ENCODE results near the gene LZTFL1.
"Not testable (repeated sequence)": the region's sequence is repeated elsewhere in the genome, so short reads cannot be mapped to it uniquely, and the experiment has no call there.

Gene LZTFL1

GRCh38 chr3:45864760-45865519, 23.0 kb upstream of the LZTFL1 start:
- DNase-seq (ENCODE audit: low read depth) = no peak

GRCh38 chr3:45861043-45861719, 19.3 kb upstream of the LZTFL1 start:
- no peak for DNase-seq (ENCODE audit: low read depth)

- no peak for DNase-seq (ENCODE audit: low read depth)
Observed at GRCh38 chr3:45860481-45860880, 18.6 kb upstream of the LZTFL1 start.

GRCh38 chr3:45858809-45859543, 17.1 kb upstream of the LZTFL1 start:
- DNase-seq (ENCODE audit: low read depth) = no peak

GRCh38 chr3:45857024-45857423, 15.1 kb upstream of the LZTFL1 start:
- not testable (repeated sequence) for DNase-seq (ENCODE audit: low read depth)

GRCh38 chr3:45856323-45856722, 14.4 kb upstream of the LZTFL1 start:
- not testable (repeated sequence) for DNase-seq (ENCODE audit: low read depth)

- no peak for DNase-seq (ENCODE audit: low read depth)
Observed at GRCh38 chr3:45852828-45853227, 10.9 kb upstream of the LZTFL1 start.

GRCh38 chr3:45848392-45848791, 6.5 kb upstream of the LZTFL1 start:
- DNase-seq (ENCODE audit: low read depth) = no peak

- no peak for DNase-seq (ENCODE audit: low read depth)
Observed at GRCh38 chr3:45844616-45845015, 2.7 kb upstream of the LZTFL1 start.

- DNase-seq (ENCODE audit: low read depth) = no peak
Observed at GRCh38 chr3:45842851-45843625, 1.1 kb upstream of the LZTFL1 start.

- DNase-seq (ENCODE audit: low read depth) = no peak
Observed at GRCh38 chr3:45841420-45841756, 531 bp downstream of the LZTFL1 start.

- DNase-seq (ENCODE audit: low read depth) = no peak
Observed at GRCh38 chr3:45838466-45838865, 3.5 kb downstream of the LZTFL1 start.

GRCh38 chr3:45832699-45833098, 9.2 kb downstream of the LZTFL1 start:
- DNase-seq (ENCODE audit: low read depth) = no peak

GRCh38 chr3:45830121-45830520, 11.8 kb downstream of the LZTFL1 start:
- no peak for DNase-seq (ENCODE audit: low read depth)

GRCh38 chr3:45826908-45827307, 15.0 kb downstream of the LZTFL1 start:
- DNase-seq (ENCODE audit: low read depth) = no peak

- DNase-seq (ENCODE audit: low read depth) = no peak
Observed at GRCh38 chr3:45826321-45826720, 15.6 kb downstream of the LZTFL1 start.

- DNase-seq (ENCODE audit: low read depth) = no peak
Observed at GRCh38 chr3:45821127-45821526, 20.8 kb downstream of the LZTFL1 start.

- DNase-seq (ENCODE audit: low read depth) = no peak
Observed at GRCh38 chr3:45819543-45819942, 22.4 kb downstream of the LZTFL1 start.

- DNase-seq (ENCODE audit: low read depth) = no peak
Observed at GRCh38 chr3:45817831-45818522, 23.9 kb downstream of the LZTFL1 start.

GRCh38 chr3:45816544-45816943, 25.4 kb downstream of the LZTFL1 start:
- no peak for DNase-seq (ENCODE audit: low read depth)

- DNase-seq (ENCODE audit: low read depth) = no peak
Observed at GRCh38 chr3:45814322-45814721, 27.6 kb downstream of the LZTFL1 start.

Data from activated T-helper 1 cell treated with Interleukin-2 at 50 U/mL for 16 hours (primary cell).